Measurements from ENCODE around the gene ASF1B. TPM values are rescaled to one million over a fixed set of nuclear protein-coding genes. Genes with fewer than 3 reads are reported as not detected.
A peak's percentile ranks its signal among the peaks of the same experiment; 100 is the strongest.
"Not testable (repeated sequence)": the region's sequence is repeated elsewhere in the genome, so short reads cannot be mapped to it uniquely, and the experiment has no call there.

The ASF1B gene
- 10 to 100 TPM in 1 of 2 donors, 1 to 10 TPM in 1; 2.7 to 11.5 TPM for total RNA-seq
- 1 to 10 TPM; 8.4 to 8.8 TPM for polyA plus RNA-seq (ENCODE audit: insufficient read length in 2 of 2)
- long read RNA-seq, donor 1, transcript ASF1B-201 (4 exons, 2,059 nt): major isoform, 5 of 5 reads
- long read RNA-seq, donor 1, partial matches to known transcripts: 0 of 5 reads
- long read RNA-seq, donor 1, other reads (novel, unspliced or antisense): 0 of 5 reads
- long read RNA-seq, donor 2, partial matches to known transcripts: 0 of 3 reads
- long read RNA-seq, donor 2, other reads (novel, unspliced or antisense): 0 of 3 reads
- long read RNA-seq, donor 3, partial matches to known transcripts: 0 of 1 reads
- long read RNA-seq, donor 3, other reads (novel, unspliced or antisense): 0 of 1 reads
- long read RNA-seq, donor 4, transcript ASF1B-201 (4 exons, 2,059 nt): major isoform, 24 of 25 reads
- long read RNA-seq, donor 4, partial matches to known transcripts: 0 of 25 reads
- long read RNA-seq, donor 4, other reads (novel, unspliced or antisense): 0 of 25 reads

GRCh38 chr19:14136509-14137281 lies at the start of gene ASF1B:
TSS of gene ASF1B (minus strand) at chr19:14136589. CDS start at chr19:14136456, 133 bp downstream.
- Histone ChIP-seq H3K4me3 (ENCODE audit: low read depth, low read length) (peak within 1 kb of the TSS; percentile 88), H3K36me3 (ENCODE audit: control insufficient read depth, insufficient read depth, low read length) (no peaks in the 10 kb centered on the region), H3K27me3 (ENCODE audit: control insufficient read depth, insufficient read depth, low read length) (no peaks in the 10 kb centered on the region), H3K9me3 (ENCODE audit: control insufficient read depth, insufficient read depth, low read length) (no peaks in the 10 kb centered on the region), H3K27ac (ENCODE audit: low read depth, low read length) (peak within 1 kb of the TSS; percentile 96), H3K4me1 (ENCODE audit: control insufficient read depth, insufficient read depth, low read length) (peaks cover 46% of the 10 kb centered on the region)
- WGBS (ENCODE audit: insufficient coverage): under 1% methylated on average over 78 of the region's 78 CpGs
- DNase-seq (ENCODE audit: low read depth in 4 of 6, low spot score in 6 of 6): peak; percentile 95 to 100 (median 98)

- not testable (repeated sequence) for H3K4me3 ChIP-seq (ENCODE audit: low read depth, low read length); DNase-seq (ENCODE audit: low read depth in 4 of 6, low spot score in 6 of 6); H3K27ac ChIP-seq (ENCODE audit: low read depth, low read length); H3K27me3 ChIP-seq (ENCODE audit: control insufficient read depth, insufficient read depth, low read length); H3K9me3 ChIP-seq (ENCODE audit: control insufficient read depth, insufficient read depth, low read length)
- WGBS (ENCODE audit: insufficient coverage): no CpG with 5 or more reads among the region's 1 CpG
- H3K36me3 ChIP-seq (ENCODE audit: control insufficient read depth, insufficient read depth, low read length): peaks cover 33% of the 10 kb centered on the region
- peaks cover 25% of the 10 kb centered on the region for H3K4me1 ChIP-seq (ENCODE audit: control insufficient read depth, insufficient read depth, low read length)
Observed at GRCh38 chr19:14185691-14186090, 49.3 kb upstream of the ASF1B start.

- Histone ChIP-seq H3K4me1 (ENCODE audit: control insufficient read depth, insufficient read depth, low read length) (peaks cover 25% of the 10 kb centered on the region), H3K9me3 (ENCODE audit: control insufficient read depth, insufficient read depth, low read length) (no peaks in the 10 kb centered on the region), H3K4me3 (ENCODE audit: low read depth, low read length) (no peak overlapping the region), H3K27ac (ENCODE audit: low read depth, low read length) (no peak overlapping the region), H3K27me3 (ENCODE audit: control insufficient read depth, insufficient read depth, low read length) (no peaks in the 10 kb centered on the region), H3K36me3 (ENCODE audit: control insufficient read depth, insufficient read depth, low read length) (peaks cover 34% of the 10 kb centered on the region)
- DNase-seq (ENCODE audit: low read depth in 4 of 6, low spot score in 6 of 6): no peak
- 93% methylated on average over 5 of the region's 5 CpGs for WGBS (ENCODE audit: insufficient coverage)
Observed at GRCh38 chr19:14185158-14185557, 48.8 kb upstream of the ASF1B start.

- H3K27ac ChIP-seq (ENCODE audit: low read depth, low read length): no peak overlapping the region
- H3K9me3 ChIP-seq (ENCODE audit: control insufficient read depth, insufficient read depth, low read length): no peaks in the 10 kb centered on the region
- peaks cover 25% of the 10 kb centered on the region for H3K4me1 ChIP-seq (ENCODE audit: control insufficient read depth, insufficient read depth, low read length)
- no peak overlapping the region for H3K4me3 ChIP-seq (ENCODE audit: low read depth, low read length)
- H3K36me3 ChIP-seq (ENCODE audit: control insufficient read depth, insufficient read depth, low read length): peaks cover 38% of the 10 kb centered on the region
- DNase-seq (ENCODE audit: low read depth in 4 of 6, low spot score in 6 of 6): peak in 2 of 6 donors; percentile 32 to 73
- no peaks in the 10 kb centered on the region for H3K27me3 ChIP-seq (ENCODE audit: control insufficient read depth, insufficient read depth, low read length)
- WGBS (ENCODE audit: insufficient coverage): 45% methylated on average over 11 of the region's 14 CpGs
Observed at GRCh38 chr19:14183741-14184350, 47.5 kb upstream of the ASF1B start.

GRCh38 chr19:14182476-14182875 lies 46.1 kb upstream of the ASF1B start:
- no peak for DNase-seq (ENCODE audit: low read depth in 4 of 6, low spot score in 6 of 6)
- no peaks in the 10 kb centered on the region for H3K27me3 ChIP-seq (ENCODE audit: control insufficient read depth, insufficient read depth, low read length)
- H3K27ac ChIP-seq (ENCODE audit: low read depth, low read length): no peak overlapping the region
- H3K4me3 ChIP-seq (ENCODE audit: low read depth, low read length): no peak overlapping the region
- peaks cover 45% of the 10 kb centered on the region for H3K36me3 ChIP-seq (ENCODE audit: control insufficient read depth, insufficient read depth, low read length)
- H3K4me1 ChIP-seq (ENCODE audit: control insufficient read depth, insufficient read depth, low read length): peaks cover 25% of the 10 kb centered on the region
- WGBS (ENCODE audit: insufficient coverage): 82% methylated on average over 5 of the region's 8 CpGs
- H3K9me3 ChIP-seq (ENCODE audit: control insufficient read depth, insufficient read depth, low read length): no peaks in the 10 kb centered on the region

- 81% methylated on average over 4 of the region's 6 CpGs for WGBS (ENCODE audit: insufficient coverage)
- peaks cover 51% of the 10 kb centered on the region for H3K36me3 ChIP-seq (ENCODE audit: control insufficient read depth, insufficient read depth, low read length)
- peaks cover 25% of the 10 kb centered on the region for H3K4me1 ChIP-seq (ENCODE audit: control insufficient read depth, insufficient read depth, low read length)
- H3K27me3 ChIP-seq (ENCODE audit: control insufficient read depth, insufficient read depth, low read length): no peaks in the 10 kb centered on the region
- H3K9me3 ChIP-seq (ENCODE audit: control insufficient read depth, insufficient read depth, low read length): no peaks in the 10 kb centered on the region
- H3K27ac ChIP-seq (ENCODE audit: low read depth, low read length): no peak overlapping the region
- DNase-seq (ENCODE audit: low read depth in 4 of 6, low spot score in 6 of 6): no peak
- no peak overlapping the region for H3K4me3 ChIP-seq (ENCODE audit: low read depth, low read length)
Observed at GRCh38 chr19:14181906-14182305, 45.5 kb upstream of the ASF1B start.

GRCh38 chr19:14181199-14181598 lies 44.8 kb upstream of the ASF1B start:
- 90% methylated on average over 9 of the region's 12 CpGs for WGBS (ENCODE audit: insufficient coverage)

GRCh38 chr19:14177496-14178074 lies 41.2 kb upstream of the ASF1B start:
- DNase-seq (ENCODE audit: low read depth in 4 of 6, low spot score in 6 of 6): no peak
- H3K36me3 ChIP-seq (ENCODE audit: control insufficient read depth, insufficient read depth, low read length): peaks cover 79% of the 10 kb centered on the region
- WGBS (ENCODE audit: insufficient coverage): 86% methylated on average over 12 of the region's 23 CpGs

More at GRCh38 chr19:14181199-14181598, 44.8 kb upstream of the ASF1B start:
- not testable (repeated sequence) for H3K9me3 ChIP-seq (ENCODE audit: control insufficient read depth, insufficient read depth, low read length); DNase-seq (ENCODE audit: low read depth in 4 of 6, low spot score in 6 of 6); H3K27ac ChIP-seq (ENCODE audit: low read depth, low read length); H3K4me3 ChIP-seq (ENCODE audit: low read depth, low read length); H3K27me3 ChIP-seq (ENCODE audit: control insufficient read depth, insufficient read depth, low read length)
- Histone ChIP-seq H3K36me3 (ENCODE audit: control insufficient read depth, insufficient read depth, low read length) (peaks cover 58% of the 10 kb centered on the region), H3K4me1 (ENCODE audit: control insufficient read depth, insufficient read depth, low read length) (peaks cover 25% of the 10 kb centered on the region)

GRCh38 chr19:14175351-14175792 lies 39.0 kb upstream of the ASF1B start:
- H3K27me3 ChIP-seq (ENCODE audit: control insufficient read depth, insufficient read depth, low read length): no peaks in the 10 kb centered on the region
- H3K36me3 ChIP-seq (ENCODE audit: control insufficient read depth, insufficient read depth, low read length): peaks cover 80% of the 10 kb centered on the region
- no peaks in the 10 kb centered on the region for H3K9me3 ChIP-seq (ENCODE audit: control insufficient read depth, insufficient read depth, low read length)
- no peak overlapping the region for H3K4me3 ChIP-seq (ENCODE audit: low read depth, low read length)
- WGBS (ENCODE audit: insufficient coverage): 87% methylated on average over 6 of the region's 6 CpGs
- no peak overlapping the region for H3K27ac ChIP-seq (ENCODE audit: low read depth, low read length)
- H3K4me1 ChIP-seq (ENCODE audit: control insufficient read depth, insufficient read depth, low read length): peaks cover 4% of the 10 kb centered on the region
- no peak for DNase-seq (ENCODE audit: low read depth in 4 of 6, low spot score in 6 of 6)

More at GRCh38 chr19:14177496-14178074, 41.2 kb upstream of the ASF1B start:
- no peaks in the 10 kb centered on the region for H3K9me3 ChIP-seq (ENCODE audit: control insufficient read depth, insufficient read depth, low read length)
- H3K4me3 ChIP-seq (ENCODE audit: low read depth, low read length): no peak overlapping the region
- no peak overlapping the region for H3K27ac ChIP-seq (ENCODE audit: low read depth, low read length)
- no peaks in the 10 kb centered on the region for H3K27me3 ChIP-seq (ENCODE audit: control insufficient read depth, insufficient read depth, low read length)
- H3K4me1 ChIP-seq (ENCODE audit: control insufficient read depth, insufficient read depth, low read length): peaks cover 11% of the 10 kb centered on the region

Measured in spinal cord (tissue), 10 donors.